ENCODE measurements around the gene PTTG1IP2. TPM values are rescaled to one million over a fixed set of nuclear protein-coding genes. Genes with fewer than 3 reads are reported as not detected.

Gene PTTG1IP2
- total and polyA plus RNA-seq, 2 donors (not counting 1 experiment from before 2014, with no cell fraction given) = not detected

- ChIA-PET CTCF (interaction anchor here (1.6 kb wide), 1 partner anchor 13 kb away, joined by 3 read pairs; no protein-coding TSS in a partner anchor), POLR2A (no interaction called here)
- no peaks in the 10 kb centered on the region for H3K9me3 Mint-ChIP-seq (ENCODE audit: insufficient read depth)
- Histone ChIP-seq H3K27me3 (replicated peaks in 1 of 4; ENCODE audit: control extremely low read depth in 1 of 4, control insufficient read depth in 3 of 4, insufficient read depth in 4 of 4, low read length in 3 of 4) (no peaks in the 10 kb centered on the region), H2AFZ (ENCODE audit: insufficient read depth, low read depth, low read length, poor library complexity, severe bottlenecking) (no peak overlapping the region), H3K79me2 (ENCODE audit: control insufficient read depth, insufficient read depth, low read length) (no peaks in the 10 kb centered on the region), H3K9me3 (ENCODE audit: control extremely low read depth in 1 of 3, control insufficient read depth in 2 of 3, insufficient read depth in 1 of 3, low read length in 2 of 3) (no peaks in the 10 kb centered on the region), H3K4me3 (ENCODE audit: control extremely low read depth in 1 of 5, extremely low read depth in 1 of 5, insufficient read depth in 1 of 5, low read depth in 2 of 5, low read length in 4 of 5) (no peak overlapping the region), H3K4me2 (replicated peaks; ENCODE audit: low read depth, low read length, poor library complexity, severe bottlenecking) (no peak overlapping the region), H3K9ac (ENCODE audit: low read length) (no peak overlapping the region), H3K36me3 (replicated peaks in 1 of 2; ENCODE audit: control extremely low read depth in 1 of 2, control insufficient read depth in 1 of 2, extremely low read depth in 1 of 2, insufficient read depth in 2 of 2, low read length in 1 of 2) (no peaks in the 10 kb centered on the region), H3K27ac (ENCODE audit: low read length in 2 of 2) (no peak overlapping the region), H3K4me1 (ENCODE audit: control insufficient read depth in 2 of 2, insufficient read depth in 2 of 2, low read length in 2 of 2) (no peaks in the 10 kb centered on the region), H4K20me1 (ENCODE audit: control insufficient read depth, insufficient read depth, low read length, poor library complexity, severe bottlenecking) (no peaks in the 10 kb centered on the region)
- WGBS (ENCODE audit: insufficient coverage) = no CpG with 5 or more reads among the region's 2 CpGs
- H3K4me1 Mint-ChIP-seq = no peaks in the 10 kb centered on the region
- no peak overlapping the region for H3K27ac Mint-ChIP-seq
- intact Hi-C loops (cut with micrococcal nuclease) = no loop called here
- no peak overlapping the region for H3K4me3 Mint-ChIP-seq
- no peak for TF ChIP-seq CTCF (IDR thresholded peaks at IDR 0.05)
- TF ChIP-seq EZH2 (IDR thresholded peaks at IDR 0.05; ENCODE audit: borderline replicate concordance, insufficient read depth, low read depth, low read length, poor library complexity, severe bottlenecking) = no peak
- no peak for DNase-seq
- ATAC-seq (ENCODE audit: low read depth) = no peak
- peaks cover 6% of the 10 kb centered on the region for H3K27me3 Mint-ChIP-seq
Observed at GRCh38 chr7:90511776-90512175, 42.3 kb downstream of the PTTG1IP2 start.

- Histone ChIP-seq H3K27ac (ENCODE audit: low read length in 2 of 2) (no peak overlapping the region), H3K9me3 (ENCODE audit: control extremely low read depth in 1 of 3, control insufficient read depth in 2 of 3, insufficient read depth in 1 of 3, low read length in 2 of 3) (no peaks in the 10 kb centered on the region), H2AFZ (ENCODE audit: insufficient read depth, low read depth, low read length, poor library complexity, severe bottlenecking) (no peak overlapping the region), H4K20me1 (ENCODE audit: control insufficient read depth, insufficient read depth, low read length, poor library complexity, severe bottlenecking) (no peaks in the 10 kb centered on the region), H3K4me2 (replicated peaks; ENCODE audit: low read depth, low read length, poor library complexity, severe bottlenecking) (no peak overlapping the region), H3K4me3 (ENCODE audit: control extremely low read depth in 1 of 5, extremely low read depth in 1 of 5, insufficient read depth in 1 of 5, low read depth in 2 of 5, low read length in 4 of 5) (no peak overlapping the region), H3K9ac (ENCODE audit: low read length) (no peak overlapping the region), H3K27me3 (replicated peaks in 1 of 4; ENCODE audit: control extremely low read depth in 1 of 4, control insufficient read depth in 3 of 4, insufficient read depth in 4 of 4, low read length in 3 of 4) (no peaks in the 10 kb centered on the region), H3K79me2 (ENCODE audit: control insufficient read depth, insufficient read depth, low read length) (no peaks in the 10 kb centered on the region), H3K36me3 (replicated peaks in 1 of 2; ENCODE audit: control extremely low read depth in 1 of 2, control insufficient read depth in 1 of 2, extremely low read depth in 1 of 2, insufficient read depth in 2 of 2, low read length in 1 of 2) (no peaks in the 10 kb centered on the region), H3K4me1 (ENCODE audit: control insufficient read depth in 2 of 2, insufficient read depth in 2 of 2, low read length in 2 of 2) (no peaks in the 10 kb centered on the region)
- no CpG with 5 or more reads among the region's 3 CpGs for WGBS (ENCODE audit: insufficient coverage)
- ChIA-PET CTCF (interaction anchor here (1.6 kb wide), 1 partner anchor 11 kb away, joined by 3 read pairs; no protein-coding TSS in a partner anchor), POLR2A (no interaction called here)
- DNase-seq = no peak
- Mint-ChIP-seq H3K27me3 (peaks cover 7% of the 10 kb centered on the region), H3K9me3 (ENCODE audit: insufficient read depth) (no peaks in the 10 kb centered on the region), H3K27ac (no peak overlapping the region), H3K4me1 (no peaks in the 10 kb centered on the region), H3K4me3 (no peak overlapping the region)
- intact Hi-C loops (cut with micrococcal nuclease) = no loop called here
- no peak for TF ChIP-seq EZH2 (IDR thresholded peaks at IDR 0.05; ENCODE audit: borderline replicate concordance, insufficient read depth, low read depth, low read length, poor library complexity, severe bottlenecking)
- ATAC-seq (ENCODE audit: low read depth) = no peak
Observed at GRCh38 chr7:90512821-90513254, 43.4 kb downstream of the PTTG1IP2 start.
